RPMI7951 (cell line): Measurements from ENCODE around the gene IQGAP3. TPM values are rescaled to one million over a fixed set of nuclear protein-coding genes. Genes with fewer than 3 reads are reported as not detected.
"Not testable (repeated sequence)": the region's sequence is repeated elsewhere in the genome, so short reads cannot be mapped to it uniquely, and the experiment has no call there.

Experiments used
- DNase-seq: peaks from one replicate; pipeline ENCODE4 v3.0.0-alpha.2; 2012; ENCODE audit warnings: low read depth
- total RNA-seq: library from RNA; depleted of rRNA; stranded (reverse); fragments of >200 nt; shearing (Covaris generic); gene quantifications from 2 replicates; pipeline ENCODE4 v1.2.3, GENCODE V29; 2014

The IQGAP3 gene
- total RNA-seq, 1 experiment from 2014 or later: 32.8 TPM

- no peak for DNase-seq
Measured at GRCh38 chr1:156574039-156574633, 1.8 kb upstream of the IQGAP3 start.

DNA sequence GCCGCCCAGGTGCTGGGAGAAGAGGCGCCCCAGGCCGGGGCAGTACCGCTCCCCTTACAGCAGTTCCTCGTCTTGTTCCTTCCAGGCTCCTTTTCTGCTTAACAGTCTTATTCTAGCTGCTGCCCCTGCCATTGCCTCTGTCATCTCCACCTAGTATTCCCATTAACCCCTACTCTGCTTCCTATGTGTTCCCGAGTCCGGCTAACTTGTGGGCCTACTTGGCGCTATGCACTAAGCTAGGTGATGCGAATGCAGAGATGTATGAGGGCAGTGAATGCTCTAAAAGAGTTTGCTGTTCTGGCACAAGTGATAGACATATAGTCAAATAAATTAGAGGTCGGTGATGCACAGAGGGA, 276 bp upstream of the IQGAP3 start:
- DNase-seq: no peak

GRCh38 chr1:156571261-156571852, 1.0 kb downstream of the IQGAP3 start:
- peak; percentile 81 for DNase-seq

- no peak for DNase-seq
Measured at GRCh38 chr1:156566436-156566835, 5.9 kb downstream of the IQGAP3 start.

DNA sequence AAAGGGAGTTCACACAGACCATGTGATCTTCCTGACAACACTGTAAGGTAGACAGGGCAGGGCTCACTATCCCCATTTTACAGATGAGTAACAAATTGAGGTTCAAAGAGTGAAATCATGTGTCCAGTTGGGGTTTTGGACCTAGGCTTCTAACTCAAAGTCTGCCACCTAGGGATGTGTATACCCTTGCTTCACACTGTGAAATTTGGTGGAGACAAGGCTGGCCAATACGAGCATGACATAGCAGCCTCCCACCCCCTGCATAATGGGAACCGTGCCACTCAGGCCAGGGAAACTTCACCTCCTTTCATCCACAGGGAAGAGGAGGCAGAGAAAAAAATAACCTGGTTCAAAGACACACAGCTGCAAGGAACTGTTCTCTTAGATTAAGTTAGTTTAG, 6.8 kb downstream of the IQGAP3 start:
- no peak for DNase-seq

DNA sequence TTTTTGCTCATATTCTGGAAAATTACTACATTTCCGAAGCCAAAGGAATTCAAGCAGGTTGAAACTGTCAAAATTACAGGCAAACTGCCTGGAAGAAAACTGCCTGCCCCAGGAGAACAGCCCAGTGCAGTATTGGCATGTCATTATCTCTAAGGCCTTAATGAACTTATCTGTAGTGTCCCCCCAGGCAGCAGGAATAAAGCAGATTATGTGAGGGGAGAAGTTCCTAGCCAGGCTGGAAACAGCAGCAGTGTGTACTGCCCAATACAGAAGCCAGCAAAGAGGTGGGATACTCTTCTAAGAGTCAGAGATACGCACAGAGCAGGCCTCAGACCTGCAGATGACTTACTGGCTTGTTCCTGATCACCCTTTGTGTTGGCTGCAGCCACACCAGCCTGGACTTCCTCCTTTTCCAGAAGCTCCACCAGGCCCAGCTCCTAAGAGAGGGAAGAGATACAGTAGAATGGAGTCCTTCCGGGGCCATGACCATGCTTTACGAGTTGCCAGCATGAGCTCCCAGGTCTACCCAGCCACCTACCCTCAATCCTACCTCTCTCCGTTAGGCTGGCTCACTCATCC, 11.7 kb downstream of the IQGAP3 start:
- no peak for DNase-seq

DNA sequence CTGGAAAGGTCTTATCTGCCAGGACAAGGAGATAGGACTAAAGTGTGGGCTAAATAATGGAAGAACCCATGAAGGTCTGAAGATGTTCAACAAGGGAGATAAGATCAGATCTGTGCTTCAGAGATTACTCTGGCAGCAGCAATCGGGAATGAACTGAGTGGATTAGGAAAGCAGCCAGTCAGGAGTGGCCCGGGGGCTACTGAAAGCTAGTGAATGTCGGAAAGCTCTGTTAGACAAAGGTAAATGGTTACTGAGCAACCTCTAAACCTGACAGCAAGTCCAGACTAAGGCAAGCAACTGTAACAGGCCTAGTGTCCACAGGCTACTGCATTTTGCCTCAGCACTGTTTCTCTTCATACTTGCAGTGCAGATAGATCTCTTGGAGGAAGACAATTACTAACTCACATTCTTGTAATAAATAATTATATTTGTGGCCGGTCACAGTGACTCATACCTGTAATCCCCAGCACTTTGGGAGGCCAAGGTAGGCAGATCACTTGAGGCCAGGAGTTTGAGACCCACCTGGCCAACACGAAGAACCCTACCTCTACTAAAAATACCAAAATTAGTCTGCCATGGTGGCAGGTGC, 12.5 kb downstream of the IQGAP3 start:
- DNase-seq: no peak

DNA sequence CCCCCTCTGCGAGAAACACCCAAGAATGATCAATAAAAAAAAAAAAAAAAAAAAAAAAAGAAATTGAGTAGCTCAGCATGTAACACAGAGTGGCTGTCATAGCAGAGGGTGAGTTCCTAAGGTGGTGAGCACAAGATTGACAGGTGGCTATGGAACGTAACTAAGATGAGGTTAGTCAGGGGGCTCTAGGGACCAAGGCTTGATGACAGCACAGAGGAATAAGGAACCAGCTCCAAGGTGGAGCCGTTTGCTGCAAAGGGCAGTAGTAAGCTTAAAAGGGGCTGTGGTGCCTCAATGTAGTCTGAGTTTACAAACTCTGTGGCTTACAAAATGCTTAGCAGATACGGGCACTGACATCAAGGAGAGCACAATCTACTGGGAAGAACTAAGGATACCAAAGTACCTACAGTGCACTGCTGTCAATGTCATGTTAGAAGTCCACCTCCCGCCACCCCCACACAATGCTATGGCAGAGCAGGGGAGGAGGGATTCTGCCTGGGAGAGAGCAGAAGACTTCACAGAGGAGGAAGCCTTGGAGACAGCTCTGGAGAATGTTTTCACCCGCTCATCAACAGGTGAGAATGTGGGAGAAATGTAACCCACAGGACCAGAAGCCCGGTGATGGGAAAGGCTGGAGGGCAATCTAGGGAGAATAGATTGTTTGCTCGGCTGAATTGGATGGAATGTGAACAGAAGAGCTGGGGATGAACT, 13.1 kb downstream of the IQGAP3 start:
- no peak for DNase-seq

DNA sequence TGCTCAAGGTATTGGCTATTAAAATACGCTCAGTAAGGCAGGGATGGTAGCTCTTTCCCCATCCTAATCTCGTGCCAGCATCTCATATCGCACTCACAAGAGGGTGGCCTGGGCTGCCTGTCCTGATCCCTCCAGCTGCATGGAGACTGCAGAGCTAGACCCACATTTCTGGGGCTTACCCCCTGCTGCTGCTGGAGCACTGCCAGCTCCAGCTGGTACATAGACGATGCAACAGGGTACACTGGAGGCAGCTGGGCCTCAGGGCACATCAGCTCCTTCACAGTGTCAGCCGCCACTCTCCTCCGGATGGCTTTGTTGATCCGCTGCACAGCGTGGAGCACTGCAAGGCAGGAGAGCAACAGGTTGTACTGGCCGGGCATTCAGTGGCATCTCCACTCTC, 16.0 kb downstream of the IQGAP3 start:
- no peak for DNase-seq

DNA sequence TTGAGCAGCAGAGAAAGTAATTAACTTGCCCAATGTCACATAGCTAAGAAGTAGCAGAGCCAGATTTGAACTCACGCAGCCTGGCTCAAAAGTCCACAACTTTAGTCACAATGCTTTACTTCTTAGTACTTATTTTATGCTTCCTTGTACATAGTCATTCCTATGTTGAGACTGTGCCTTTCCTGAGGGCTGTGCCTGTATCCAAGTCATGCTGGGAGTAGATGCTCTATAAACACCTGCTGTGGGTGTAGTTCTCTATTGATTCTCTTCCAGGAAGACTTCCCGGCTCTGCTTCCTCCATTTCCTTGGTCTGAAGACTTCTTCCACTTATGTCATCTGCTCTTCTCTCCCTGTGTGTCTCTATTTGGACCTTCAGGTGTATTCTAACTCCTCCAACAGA, 16.6 kb downstream of the IQGAP3 start:
- no peak for DNase-seq

GRCh38 chr1:156554971-156555370, 17.4 kb downstream of the IQGAP3 start:
- no peak for DNase-seq

GRCh38 chr1:156553860-156554485, 18.4 kb downstream of the IQGAP3 start:
- DNase-seq: no peak

DNA sequence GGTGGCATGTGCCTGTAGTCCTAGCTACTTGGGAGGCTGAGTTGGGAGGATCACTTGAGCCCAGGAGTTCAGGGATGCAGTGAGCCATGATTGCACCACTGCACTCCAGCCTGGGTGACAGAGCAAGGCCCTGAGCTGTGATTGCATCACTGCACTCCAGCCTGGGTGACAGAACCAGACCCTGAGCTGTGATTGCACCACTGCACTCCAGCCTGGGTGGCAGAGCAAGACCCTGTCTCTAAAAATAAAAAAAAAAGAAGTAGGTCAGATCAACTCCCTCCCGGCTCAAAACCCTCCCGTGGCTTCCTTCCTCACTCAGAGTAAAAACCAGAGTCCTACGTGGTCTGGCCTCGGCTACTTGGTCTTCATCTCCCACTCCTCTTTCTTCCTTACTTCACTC, 19.4 kb downstream of the IQGAP3 start:
- not testable (repeated sequence) for DNase-seq

DNA sequence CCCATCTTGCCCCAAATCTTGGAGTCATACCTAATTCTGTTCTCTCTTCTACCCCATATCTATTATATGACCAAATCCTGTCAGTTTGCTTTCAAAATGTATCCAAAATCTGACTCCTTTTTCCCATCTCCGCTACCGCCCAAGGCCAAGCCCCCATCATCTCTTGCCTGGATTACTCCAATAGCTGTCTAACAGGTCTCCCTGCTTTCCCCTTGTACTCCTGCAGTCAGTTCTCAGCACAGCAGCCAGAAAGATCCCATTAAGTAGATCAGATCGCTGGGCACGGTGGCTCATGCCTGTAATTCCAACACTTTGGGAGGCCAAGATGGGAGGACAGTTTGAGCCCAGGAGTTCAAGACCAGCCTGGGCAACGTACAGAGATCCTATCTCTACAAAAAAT, 19.8 kb downstream of the IQGAP3 start:
- no peak for DNase-seq

DNA sequence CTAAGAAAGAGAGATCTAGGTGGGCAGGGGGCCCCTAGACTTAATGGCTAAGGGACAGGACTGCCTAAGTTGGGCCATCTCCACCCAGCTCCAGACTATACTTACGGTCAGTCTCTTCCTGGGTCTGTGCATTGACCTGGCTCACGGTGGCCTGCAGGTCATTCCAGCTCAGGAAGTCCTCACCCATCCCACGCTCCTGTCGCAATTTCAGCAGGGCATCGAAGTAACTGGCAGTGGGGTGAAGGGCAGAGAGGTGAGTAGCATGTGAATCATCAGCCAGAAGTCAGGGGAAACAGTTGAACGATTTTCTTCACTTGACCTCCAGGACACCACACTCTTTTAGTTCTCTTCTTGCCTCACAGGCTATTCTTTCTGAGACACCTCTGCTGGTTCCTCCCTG, 20.5 kb downstream of the IQGAP3 start:
- peak; percentile 42 for DNase-seq

DNA sequence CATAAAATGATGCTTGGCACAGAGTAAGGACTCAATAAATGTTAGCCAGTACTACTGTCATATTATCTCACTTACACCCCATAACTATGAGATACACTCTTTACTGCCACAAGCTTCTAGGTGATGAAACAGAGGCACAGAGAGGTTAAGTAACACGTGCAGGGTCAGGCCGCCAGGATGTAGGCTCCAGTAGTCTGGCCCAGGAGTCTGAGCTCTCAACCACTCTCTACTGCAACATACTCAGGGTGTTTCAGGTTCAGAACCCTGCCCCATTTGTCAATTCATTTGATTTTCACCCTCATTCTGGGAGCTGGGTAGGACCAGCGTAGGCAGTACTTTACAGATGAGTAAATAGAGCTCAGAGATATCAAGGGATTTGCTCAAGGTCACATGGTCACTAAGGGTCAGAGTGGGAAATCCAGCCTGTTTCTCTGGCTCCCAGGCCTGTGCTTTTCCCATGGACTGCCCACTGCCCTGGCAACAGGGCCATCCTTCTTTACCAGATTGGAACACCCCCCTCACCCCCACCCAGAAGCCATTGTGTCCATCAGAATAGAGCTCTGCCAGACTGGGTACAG, 21.2 kb downstream of the IQGAP3 start:
- no peak for DNase-seq

- DNase-seq: no peak
Measured at GRCh38 chr1:156550346-156550745, 22.0 kb downstream of the IQGAP3 start.

DNA sequence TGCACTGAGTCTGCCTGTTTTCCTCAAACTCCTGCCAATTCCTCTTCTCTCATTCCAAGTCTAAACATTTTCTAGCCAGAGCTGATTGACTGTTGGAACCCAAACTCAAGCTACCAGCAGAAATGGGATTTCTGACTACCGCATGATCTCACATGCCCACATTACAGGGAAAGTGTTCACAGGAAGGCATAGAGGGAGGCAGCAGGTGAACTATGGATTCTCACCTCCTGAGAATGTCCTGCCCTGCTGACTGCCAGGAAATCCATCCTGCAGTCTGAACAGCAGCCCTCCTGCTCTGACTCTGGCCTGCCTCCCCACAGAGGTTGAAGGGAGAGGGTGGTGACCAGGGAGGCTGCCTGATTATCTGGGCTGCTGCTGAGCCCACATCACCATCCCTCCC, 22.5 kb downstream of the IQGAP3 start:
- DNase-seq: no peak

DNA sequence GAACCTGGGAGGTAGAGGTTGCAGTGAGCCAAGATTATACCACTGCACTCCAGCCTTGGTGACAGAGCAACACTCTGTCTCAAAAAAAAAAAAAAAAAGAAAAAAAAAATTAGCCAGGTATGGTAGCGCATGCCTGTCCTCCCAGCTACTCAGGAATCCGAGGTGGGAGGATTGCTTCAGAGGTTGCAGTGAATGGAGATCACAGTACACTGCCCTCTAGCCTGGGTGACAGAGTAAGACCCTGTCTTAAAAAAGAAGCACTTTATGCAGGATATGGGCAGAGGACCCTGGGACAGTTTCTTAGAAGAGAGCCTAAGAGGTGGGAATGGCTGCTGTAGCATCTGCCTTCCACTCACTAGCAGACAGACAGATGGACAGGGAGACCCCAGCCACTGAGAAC, 23.0 kb downstream of the IQGAP3 start:
- no peak for DNase-seq

DNA sequence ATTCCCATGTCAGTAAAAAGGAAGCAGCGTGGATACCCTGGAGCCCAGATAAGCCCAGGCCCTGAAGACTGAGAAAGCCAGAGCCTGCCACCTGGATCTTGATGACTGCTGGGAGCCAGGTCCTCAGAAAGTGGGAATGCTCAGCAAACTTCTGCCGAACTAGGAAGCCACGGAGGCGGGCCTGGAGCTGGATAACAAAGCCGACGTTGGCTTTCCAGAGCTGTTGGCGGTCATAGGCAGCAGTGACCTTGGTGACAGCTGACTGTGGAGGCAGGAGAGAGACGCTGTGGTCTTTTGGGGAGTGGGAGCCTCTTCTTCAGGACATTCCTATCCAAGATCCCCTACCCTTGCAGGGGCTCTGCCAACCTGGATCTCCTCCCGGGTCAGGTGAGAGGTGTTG, 24.4 kb downstream of the IQGAP3 start:
- DNase-seq: no peak

GRCh38 chr1:156547434-156547833, 24.9 kb downstream of the IQGAP3 start:
- no peak for DNase-seq

DNA sequence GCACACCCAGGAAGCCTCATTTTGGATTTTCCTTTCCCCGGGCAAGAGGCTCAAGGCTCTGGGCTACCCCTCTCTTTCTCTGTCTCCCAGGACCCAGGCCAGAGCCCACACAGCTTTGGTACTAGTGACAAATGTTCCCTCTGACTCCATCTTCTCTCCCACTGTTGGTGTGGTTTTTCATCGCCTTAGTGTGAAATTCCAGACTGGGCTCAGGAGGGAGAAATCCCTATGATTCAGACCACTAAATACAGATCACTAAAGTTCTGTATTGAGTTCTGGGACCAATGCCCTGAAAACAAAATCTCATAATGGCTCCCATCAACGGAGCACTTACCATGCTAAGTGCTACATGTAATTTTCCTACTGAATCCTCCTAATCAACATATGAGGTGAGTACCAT, 26.1 kb downstream of the IQGAP3 start:
- no peak for DNase-seq
